GM23338 (cell line): ENCODE results near the gene FMN1.

Source experiments
- CTCF ChIP-seq, 2 experiments: fragments of 200-600 bp in 1 of 2; sonication (generic) in 1 of 2; conservative IDR thresholded peaks; 2 replicates each; pipeline versions ENCODE4 v1.5.1 to v1.6.1; 2016 to 2017; ENCODE audit warnings: antibody characterized with exemption in 2 of 2, low read depth in 2 of 2, mild to moderate bottlenecking in 2 of 2, moderate library complexity in 1 of 2
- EZH2phosphoT487 ChIP-seq: fragments of 200-600 bp; sonication (generic); IDR thresholded peaks from one replicate; pipeline ENCODE4 v1.8.1; 2018; ENCODE audit warnings: antibody characterized with exemption; ENCODE audit not compliant: unreplicated experiment

GRCh38 chr15:32843219-32843815 is 351.2 kb downstream of the FMN1 start:
- no peak for TF ChIP-seq CTCF (conservative IDR thresholded peaks at IDR 0.05; ENCODE audit: low read depth in 2 of 2)
- no peak for TF ChIP-seq EZH2phosphoT487
